DMS153 (cell line): ENCODE measurements around the gene PGAP1.

ENCODE experiments used
- DNase-seq: peaks from one replicate; lab custom pipeline; 2025; lab: John Stamatoyannopoulos, UW

PGAP1 gene

GRCh38 chr2:196884368-196884767, 42.1 kb downstream of the PGAP1 start:
- no peak for DNase-seq

GRCh38 chr2:196876364-196876763, 50.1 kb downstream of the PGAP1 start:
- DNase-seq: no peak

DNA sequence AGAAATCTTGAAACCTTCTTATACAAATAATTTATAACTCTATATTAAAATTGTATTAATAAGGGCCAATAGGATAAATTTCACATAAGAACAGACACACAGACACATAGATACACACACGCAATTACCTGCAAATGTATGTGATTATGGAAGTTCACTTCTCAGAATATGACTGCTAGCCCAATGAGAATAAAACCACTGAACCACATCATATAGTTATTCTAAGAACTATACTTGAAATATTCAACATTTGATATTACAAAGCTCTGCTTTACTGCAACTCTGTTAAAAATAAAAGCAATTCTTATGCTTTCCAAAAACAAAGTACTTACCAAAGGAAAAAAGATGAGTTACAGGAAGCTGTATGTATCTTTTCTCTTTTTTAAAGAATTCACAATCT, 51.1 kb downstream of the PGAP1 start:
- DNase-seq: no peak

GRCh38 chr2:196873511-196873910, 53.0 kb downstream of the PGAP1 start:
- DNase-seq: no peak

GRCh38 chr2:196854629-196855028, 71.9 kb downstream of the PGAP1 start:
- DNase-seq: no peak

GRCh38 chr2:196853301-196854087, 73.0 kb downstream of the PGAP1 start:
- no peak for DNase-seq

DNA sequence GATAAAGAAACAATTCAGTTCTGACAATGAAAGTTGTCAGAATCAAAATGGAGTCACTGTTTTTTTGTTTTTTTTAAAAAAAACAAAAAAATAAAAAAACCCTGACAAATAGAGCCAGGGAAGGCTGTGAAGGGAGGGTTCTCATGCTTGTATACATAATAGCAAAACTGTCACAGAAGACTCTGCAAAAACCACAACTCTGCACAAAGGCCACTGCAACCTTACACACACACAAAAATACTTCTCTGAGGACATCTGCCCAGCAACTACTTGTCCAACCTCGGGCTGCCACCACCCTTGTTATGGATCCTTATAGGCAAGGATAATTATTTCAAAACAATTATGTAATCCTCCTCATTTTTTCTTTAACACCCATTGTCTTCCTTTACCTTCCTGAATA, 75.4 kb downstream of the PGAP1 start:
- no peak for DNase-seq

GRCh38 chr2:196849895-196850294, 76.6 kb downstream of the PGAP1 start:
- DNase-seq: peak; percentile 20

GRCh38 chr2:196846295-196846694, 80.2 kb downstream of the PGAP1 start:
- DNase-seq: no peak

DNA sequence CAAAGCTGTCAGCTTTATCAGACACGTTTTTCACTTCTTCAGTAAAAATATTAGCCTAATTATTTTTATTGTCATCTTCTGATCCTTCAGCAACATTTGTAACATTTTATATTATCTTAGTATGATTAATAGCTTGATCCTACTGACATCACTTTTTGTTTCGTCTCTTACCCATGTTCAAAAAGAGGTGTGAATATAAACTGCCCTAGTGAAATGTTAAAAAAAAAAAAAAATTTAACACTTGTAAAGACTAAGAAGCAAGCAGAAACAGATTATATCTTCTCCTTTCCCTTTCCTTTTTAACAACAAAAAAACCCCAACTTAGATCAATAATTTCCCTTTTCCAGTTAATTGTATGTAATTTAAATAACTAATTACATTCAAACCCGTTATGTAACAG, 81.1 kb downstream of the PGAP1 start:
- DNase-seq: no peak

DNA sequence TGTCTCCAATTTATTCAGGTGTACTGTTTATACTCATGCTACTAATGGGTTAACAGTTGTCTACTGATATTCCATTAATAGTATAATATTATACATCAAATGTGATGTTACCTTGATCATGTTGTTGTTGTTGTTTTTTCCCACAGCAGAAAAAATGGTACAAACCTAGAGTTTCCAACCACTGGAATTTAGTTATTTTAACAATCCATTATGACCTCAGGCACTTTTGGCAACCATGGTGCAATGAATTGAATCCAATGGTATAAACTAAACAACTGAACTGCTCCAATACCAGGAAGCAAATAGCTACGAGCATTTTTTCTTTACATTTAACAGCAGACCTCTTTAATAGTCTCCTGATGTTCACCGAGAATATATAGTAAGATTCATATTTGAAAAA, 86.3 kb downstream of the PGAP1 start:
- no peak for DNase-seq

- no peak for DNase-seq
Observed at GRCh38 chr2:196839574-196839973, 86.9 kb downstream of the PGAP1 start.

DNA sequence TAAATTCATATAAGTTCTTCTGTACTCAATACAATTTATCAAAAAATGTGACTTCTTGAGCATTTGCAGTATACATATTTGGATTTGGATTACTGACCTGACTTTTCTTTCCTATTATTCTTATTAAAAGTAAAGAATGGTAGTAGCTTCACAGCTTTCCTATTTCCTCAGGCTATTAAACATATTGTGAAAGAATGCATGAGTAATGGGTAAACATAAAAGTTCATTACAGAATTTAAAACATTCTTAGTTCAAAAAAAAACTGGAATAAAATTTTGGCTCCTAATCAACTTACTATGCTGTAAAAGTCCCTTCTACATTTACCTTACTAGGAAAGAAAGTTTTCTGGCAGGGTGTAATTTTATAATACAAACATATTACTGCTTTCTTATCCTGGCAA, 90.1 kb downstream of the PGAP1 start:
- DNase-seq: no peak

DNA sequence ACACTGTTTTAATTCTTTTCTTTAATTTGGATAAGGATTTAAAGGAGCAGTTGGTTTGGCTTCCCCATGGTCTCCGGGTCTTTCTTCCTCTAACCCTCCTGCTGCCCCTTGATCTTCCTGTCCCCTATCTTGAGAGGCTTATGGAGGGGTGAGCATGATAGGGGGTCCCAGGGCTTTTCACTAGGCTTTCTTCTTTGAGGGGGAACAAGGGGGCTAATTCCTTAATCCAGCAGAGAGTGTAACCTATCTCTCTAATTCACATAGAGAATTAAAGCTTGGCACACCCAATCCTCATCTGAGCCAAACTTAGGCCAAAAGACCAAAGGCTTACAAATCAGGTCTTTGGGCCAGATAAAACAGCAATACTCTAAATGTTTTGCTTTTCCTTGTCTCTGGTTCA, 95.8 kb downstream of the PGAP1 start:
- no peak for DNase-seq

DNA sequence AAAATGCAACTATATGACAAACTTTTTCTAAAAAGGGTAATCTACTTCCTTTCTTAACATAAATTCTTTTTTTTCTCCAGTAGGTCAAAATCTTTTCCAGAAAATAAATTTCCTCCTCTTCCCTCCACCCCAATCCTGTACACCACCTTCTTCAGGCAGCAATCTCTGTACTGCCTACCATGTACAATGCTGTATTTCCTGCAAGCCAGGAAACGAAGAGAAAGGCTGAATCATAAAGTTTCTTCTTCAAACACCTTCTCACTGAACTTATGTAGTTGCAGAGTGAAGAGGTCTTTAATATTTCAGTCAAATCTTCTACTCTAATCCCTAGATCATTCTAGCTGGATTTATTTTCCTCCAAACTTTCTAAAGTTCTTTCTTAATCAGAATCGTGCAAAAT, 99.2 kb downstream of the PGAP1 start:
- DNase-seq: no peak

- DNase-seq: no peak
Observed at GRCh38 chr2:196823750-196824522, 102.6 kb downstream of the PGAP1 start.

- no peak for DNase-seq
Observed at GRCh38 chr2:196821195-196821594, 105.3 kb downstream of the PGAP1 start.

DNA sequence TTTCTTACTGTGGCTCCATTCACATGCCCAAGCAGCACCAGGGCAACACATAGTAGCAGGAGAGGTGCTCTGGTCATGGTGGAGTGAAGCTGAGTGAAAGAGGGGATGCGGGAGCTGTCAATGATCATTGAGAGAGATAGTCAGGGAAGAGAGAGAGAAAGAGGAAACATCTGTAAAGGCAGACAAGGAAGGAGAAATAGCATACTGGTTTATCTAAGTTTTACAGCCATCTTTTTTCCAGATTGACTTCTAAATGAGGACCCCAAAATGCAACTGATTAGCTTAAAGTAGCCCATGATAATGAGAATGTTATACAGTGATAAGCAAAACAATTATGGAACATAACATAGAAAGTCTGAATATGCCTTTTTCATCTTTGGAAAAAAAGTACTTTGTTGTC, 117.2 kb downstream of the PGAP1 start, which contains the start of gene C2orf66:
TSS of gene C2orf66 (minus strand) at position 96 of the 400 bp plus-strand sequence. CDS start at position 77, 19 bp downstream.
- DNase-seq: no peak

- no peak for DNase-seq
Observed at GRCh38 chr2:196808083-196808665, 118.3 kb downstream of the PGAP1 start.

- DNase-seq: no peak
Observed at GRCh38 chr2:196804381-196804780, 122.1 kb downstream of the PGAP1 start.

- no peak for DNase-seq
Observed at GRCh38 chr2:196802401-196802800, 124.1 kb downstream of the PGAP1 start.

- no peak for DNase-seq
Observed at GRCh38 chr2:196801674-196802261, 124.7 kb downstream of the PGAP1 start.

- DNase-seq: no peak
Observed at GRCh38 chr2:196798980-196799379, 127.5 kb downstream of the PGAP1 start.
